Mucosa of stomach (tissue), 1 donor: ENCODE data around the gene CYP3A5.

Experiments
- H3K27me3 ChIP-seq: one replicate; pipeline ENCODE4 v1.7.0; 2013; ENCODE audit warnings: mild to moderate bottlenecking, low read length; ENCODE audit not compliant: control insufficient read depth, insufficient read depth
- H3K36me3 ChIP-seq: one replicate; pipeline ENCODE4 v1.7.0; 2013; ENCODE audit warnings: low read length; ENCODE audit not compliant: control insufficient read depth, insufficient read depth
- H3K4me1 ChIP-seq: one replicate; pipeline ENCODE4 v1.7.0; 2013; ENCODE audit warnings: mild to moderate bottlenecking, low read length; ENCODE audit not compliant: control insufficient read depth, insufficient read depth
- H3K4me3 ChIP-seq: one replicate; pipeline ENCODE4 v1.7.0; 2013; ENCODE audit warnings: low read length
- H3K9ac ChIP-seq: one replicate; pipeline ENCODE4 v1.7.0; 2013; ENCODE audit warnings: mild to moderate bottlenecking, low read length, moderate library complexity
- H3K9me3 ChIP-seq: one replicate; pipeline ENCODE4 v1.7.0; 2013; ENCODE audit warnings: mild to moderate bottlenecking, low read length, moderate library complexity; ENCODE audit not compliant: control insufficient read depth
- donor health status: Pancreatic carcinoma.

CYP3A5 gene

DNA sequence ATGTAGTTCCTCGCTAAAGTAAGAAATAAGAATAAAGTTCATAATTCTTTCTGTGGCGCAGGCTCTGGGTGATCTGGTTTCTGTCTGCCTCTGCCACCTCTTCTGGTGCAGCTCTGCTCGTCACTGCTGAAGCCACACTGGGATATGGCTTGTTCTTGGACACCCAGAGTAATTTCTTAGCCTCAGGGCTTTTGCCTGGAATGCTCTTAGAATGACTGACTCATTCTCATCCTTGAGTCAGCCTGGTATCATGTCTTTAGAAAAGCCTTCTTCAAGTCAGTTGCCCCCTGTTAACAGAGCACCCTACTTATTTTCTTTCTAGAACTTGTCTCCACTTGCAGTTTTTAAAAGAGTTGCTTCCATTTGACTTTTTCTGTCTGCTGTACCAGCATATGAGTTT lies 61.1 kb downstream of the CYP3A5 start:
- Histone ChIP-seq H3K9ac (no peak overlapping the region), H3K36me3 (peaks cover 17% of the 10 kb centered on the region), H3K4me3 (no peak overlapping the region), H3K27me3 (no peaks in the 10 kb centered on the region), H3K4me1 (peaks cover 8% of the 10 kb centered on the region), H3K9me3 (no peaks in the 10 kb centered on the region)

- Histone ChIP-seq H3K27me3 (no peaks in the 10 kb centered on the region), H3K4me1 (peaks cover 8% of the 10 kb centered on the region), H3K4me3 (peak overlapping the region; percentile 90), H3K9me3 (no peaks in the 10 kb centered on the region), H3K9ac (peak overlapping the region; percentile 94), H3K36me3 (peaks cover 13% of the 10 kb centered on the region)
Observed at GRCh38 chr7:99617192-99617781, 62.5 kb downstream of the CYP3A5 start.

DNA sequence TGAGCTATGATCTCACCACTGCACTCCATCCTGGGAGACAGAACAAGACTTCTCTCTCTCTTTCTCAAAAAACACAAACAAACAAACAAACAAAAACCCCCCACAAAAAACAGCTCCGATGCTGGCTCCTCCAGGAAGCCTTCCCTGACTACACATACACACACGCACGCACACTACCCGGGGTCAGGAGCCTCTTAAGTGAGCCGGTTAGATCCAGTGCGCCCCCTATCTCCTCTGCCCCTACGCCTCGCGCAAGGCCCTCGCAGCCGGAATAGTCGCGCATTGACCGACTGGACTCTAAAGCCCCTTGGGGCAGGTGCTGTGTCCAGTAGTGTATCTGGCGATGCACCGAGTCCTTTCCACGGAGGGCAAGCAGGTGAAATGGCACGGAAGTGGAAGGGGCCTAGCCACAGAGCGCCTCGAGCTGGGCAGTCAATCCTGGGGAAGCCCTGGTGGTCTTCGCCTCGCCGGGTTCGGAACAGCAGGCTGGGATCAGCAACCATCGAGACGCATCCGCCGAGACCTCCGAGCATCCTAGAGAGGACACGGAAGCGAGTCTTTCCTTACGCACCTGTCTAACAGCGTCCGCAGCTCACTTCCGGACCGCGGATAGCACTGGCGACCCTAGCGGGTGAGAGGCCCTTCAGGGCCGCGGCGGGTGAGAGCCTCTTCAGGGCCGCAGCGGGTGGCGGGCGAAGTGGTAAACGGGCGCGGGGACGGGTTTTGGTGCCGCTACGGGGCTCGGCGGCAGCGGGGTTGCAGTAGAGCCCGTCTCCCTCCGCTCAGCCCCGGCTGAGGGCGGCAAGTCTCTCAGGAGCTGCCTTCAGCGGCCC lies 63.2 kb downstream of the CYP3A5 start, which contains the start of gene ZSCAN25:
ZSCAN25 (plus strand) TSS at position 588 of the 833 bp plus-strand sequence. CDS start 2,661 bp downstream, outside the sequence.
- Histone ChIP-seq H3K36me3 (peaks cover 11% of the 10 kb centered on the region), H3K27me3 (no peaks in the 10 kb centered on the region), H3K4me3 (peak within 1 kb of the TSS; percentile 90), H3K9me3 (no peaks in the 10 kb centered on the region), H3K4me1 (peaks cover 8% of the 10 kb centered on the region), H3K9ac (peak within 1 kb of the TSS; percentile 94)

- Histone ChIP-seq H3K4me1 (peaks cover 8% of the 10 kb centered on the region), H3K36me3 (peaks cover 8% of the 10 kb centered on the region), H3K27me3 (no peaks in the 10 kb centered on the region), H3K4me3 (no peak overlapping the region), H3K9ac (peak overlapping the region; percentile 94), H3K9me3 (no peaks in the 10 kb centered on the region)
Observed at GRCh38 chr7:99615989-99616358, 63.8 kb downstream of the CYP3A5 start.

DNA sequence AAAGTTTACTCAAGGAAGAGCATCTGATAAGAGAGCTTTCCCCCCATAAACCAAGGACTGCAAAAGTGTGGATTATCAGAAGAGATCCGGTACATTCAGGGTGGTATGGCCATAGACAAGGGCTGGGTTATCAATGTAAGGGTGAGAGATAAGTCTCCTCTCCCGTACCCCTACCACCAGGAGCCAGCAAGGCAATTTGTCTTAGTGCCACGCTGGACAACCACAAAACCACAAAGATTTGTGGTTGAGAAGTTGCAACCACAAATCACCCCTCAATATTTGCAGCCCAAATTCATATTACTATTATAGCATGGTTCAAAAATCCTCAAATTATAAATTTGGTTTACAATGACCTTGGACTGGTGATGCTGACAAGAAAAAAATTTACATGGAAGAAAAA lies 65.3 kb downstream of the CYP3A5 start:
- H3K4me3 ChIP-seq, result no peak overlapping the region
- H3K27me3 ChIP-seq, result peaks cover 6% of the 10 kb centered on the region
- H3K9ac ChIP-seq, result no peak overlapping the region
- H3K9me3 ChIP-seq, result no peaks in the 10 kb centered on the region
- peaks cover 8% of the 10 kb centered on the region for H3K4me1 ChIP-seq
- H3K36me3 ChIP-seq, result no peaks in the 10 kb centered on the region

- Histone ChIP-seq H3K4me3 (no peak overlapping the region), H3K9ac (no peak overlapping the region), H3K36me3 (no peaks in the 10 kb centered on the region), H3K27me3 (peaks cover 6% of the 10 kb centered on the region), H3K4me1 (no peaks in the 10 kb centered on the region), H3K9me3 (no peaks in the 10 kb centered on the region)
Observed at GRCh38 chr7:99607548-99607947, 72.2 kb downstream of the CYP3A5 start.

GRCh38 chr7:99606531-99606930 lies 73.3 kb downstream of the CYP3A5 start:
- Histone ChIP-seq H3K9ac (no peak overlapping the region), H3K9me3 (no peaks in the 10 kb centered on the region)

GRCh38 chr7:99605527-99605926 lies 74.3 kb downstream of the CYP3A5 start:
- no peaks in the 10 kb centered on the region for H3K36me3 ChIP-seq
- H3K4me3 ChIP-seq, result no peak overlapping the region
- no peak overlapping the region for H3K9ac ChIP-seq
- no peaks in the 10 kb centered on the region for H3K4me1 ChIP-seq
- H3K9me3 ChIP-seq, result no peaks in the 10 kb centered on the region
- H3K27me3 ChIP-seq, result peaks cover 2% of the 10 kb centered on the region

More at GRCh38 chr7:99606531-99606930, 73.3 kb downstream of the CYP3A5 start:
- H3K4me1 ChIP-seq, result no peaks in the 10 kb centered on the region
- no peaks in the 10 kb centered on the region for H3K36me3 ChIP-seq
- peaks cover 6% of the 10 kb centered on the region for H3K27me3 ChIP-seq
- no peak overlapping the region for H3K4me3 ChIP-seq

GRCh38 chr7:99601656-99602310 lies 78.0 kb downstream of the CYP3A5 start:
- H3K4me3 ChIP-seq, result no peak overlapping the region
- no peak overlapping the region for H3K9ac ChIP-seq
- H3K4me1 ChIP-seq, result no peaks in the 10 kb centered on the region
- peaks cover 10% of the 10 kb centered on the region for H3K27me3 ChIP-seq
- no peaks in the 10 kb centered on the region for H3K36me3 ChIP-seq
- H3K9me3 ChIP-seq, result no peaks in the 10 kb centered on the region

DNA sequence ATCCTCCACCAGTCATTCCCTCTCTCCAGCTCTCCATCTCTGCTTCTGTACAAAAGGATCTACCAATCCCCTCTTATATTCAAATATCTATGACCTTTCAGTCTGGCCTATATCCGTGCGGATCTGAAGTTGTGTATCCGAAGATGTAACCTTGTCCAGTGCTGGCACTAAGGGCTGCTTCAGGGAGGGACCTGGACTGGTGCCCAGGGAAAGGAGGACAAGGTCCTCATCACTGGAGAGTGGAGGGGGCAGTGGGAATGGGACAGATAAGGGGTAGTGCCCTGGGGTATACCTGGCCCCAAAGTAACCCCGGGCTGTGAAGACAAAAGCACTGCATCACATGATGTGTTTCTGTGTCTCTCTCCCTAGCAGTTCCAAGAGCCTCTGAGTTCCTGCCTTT lies 80.0 kb downstream of the CYP3A5 start:
- no peak overlapping the region for H3K4me3 ChIP-seq
- peaks cover 10% of the 10 kb centered on the region for H3K27me3 ChIP-seq
- no peak overlapping the region for H3K9ac ChIP-seq
- no peaks in the 10 kb centered on the region for H3K36me3 ChIP-seq
- H3K9me3 ChIP-seq, result no peaks in the 10 kb centered on the region
- H3K4me1 ChIP-seq, result no peaks in the 10 kb centered on the region
